Liver (tissue), 9 donors: Measurements from ENCODE around the gene PPP1R14C. TPM values are rescaled to one million over a fixed set of nuclear protein-coding genes. Genes with fewer than 3 reads are reported as not detected.

Experiments used
- DNase-seq: peaks from one replicate; pipeline ENCODE4 v3.0.0-alpha.2; 2017; ENCODE audit warnings: low spot score
- H3K27ac ChIP-seq, 2 donors: one replicate each; pipeline ENCODE4 v1.7.0; 2013; ENCODE audit warnings: inconsistent platforms in 2 of 2, low read length in 2 of 2, control low read depth in 1 of 2, low read depth in 1 of 2, mild to moderate bottlenecking in 1 of 2
- H3K27me3 ChIP-seq, 4 donors: one replicate each; pipeline versions ENCODE4 v1.6.1 to v1.7.0; 2013; ENCODE audit warnings: low read length in 3 of 4, inconsistent platforms in 1 of 4, mild to moderate bottlenecking in 1 of 4, moderate library complexity in 1 of 4; ENCODE audit not compliant: control insufficient read depth in 4 of 4, insufficient read depth in 4 of 4
- H3K36me3 ChIP-seq, 4 donors: one replicate each; pipeline versions ENCODE4 v1.6.1 to v1.7.0; 2013; ENCODE audit warnings: low read length in 3 of 4, mild to moderate bottlenecking in 3 of 4, low read depth in 1 of 4, moderate library complexity in 1 of 4; ENCODE audit not compliant: control insufficient read depth in 4 of 4, insufficient read depth in 3 of 4
- H3K4me1 ChIP-seq, 4 donors: one replicate each; pipeline versions ENCODE4 v1.6.1 to v1.7.0; 2013; ENCODE audit warnings: low read length in 3 of 4, mild to moderate bottlenecking in 3 of 4, moderate library complexity in 1 of 4; ENCODE audit not compliant: control insufficient read depth in 4 of 4, insufficient read depth in 4 of 4
- H3K4me3 ChIP-seq, 3 donors: one replicate each; pipeline versions ENCODE4 v1.6.1 to v1.7.0; 2013; ENCODE audit warnings: low read length in 3 of 3, control low read depth in 1 of 3, low read depth in 1 of 3, mild to moderate bottlenecking in 1 of 3
- H3K9ac ChIP-seq, 2 donors: one replicate each; pipeline ENCODE4 v1.7.0; 2013; ENCODE audit warnings: low read length in 2 of 2, mild to moderate bottlenecking in 2 of 2, moderate library complexity in 2 of 2, control low read depth in 1 of 2, low read depth in 1 of 2
- H3K9me3 ChIP-seq, 4 donors: one replicate each; pipeline versions ENCODE4 v1.6.1 to v1.7.0; 2013; ENCODE audit warnings: low read length in 3 of 4; ENCODE audit not compliant: control insufficient read depth in 4 of 4
- EGR1 ChIP-seq, 2 donors: IDR thresholded peaks; 2 replicates each; pipeline ENCODE4 v1.6.1; 2016 to 2018; ENCODE audit warnings: antibody characterized with exemption in 2 of 2, low read depth in 2 of 2
- FOXA2 ChIP-seq: IDR thresholded peaks from 2 replicates; pipeline ENCODE4 v1.6.1; 2016; ENCODE audit warnings: antibody characterized with exemption
- GABPA ChIP-seq, 2 donors: IDR thresholded peaks in 1 of 2; conservative IDR thresholded peaks in 1 of 2; 2 replicates each; pipeline ENCODE4 v1.6.1; 2016; ENCODE audit warnings: antibody characterized with exemption in 2 of 2, mild to moderate bottlenecking in 1 of 2, moderate library complexity in 1 of 2
- HNF4G ChIP-seq: IDR thresholded peaks from 2 replicates; pipeline ENCODE4 v1.6.1; 2016; ENCODE audit warnings: antibody characterized with exemption
- JUND ChIP-seq, 2 donors: IDR thresholded peaks; 2 replicates each; pipeline ENCODE4 v1.6.1; 2016; ENCODE audit warnings: antibody characterized with exemption in 2 of 2
- RAD21 ChIP-seq, 2 donors: IDR thresholded peaks; 2 replicates each; pipeline ENCODE4 v1.6.1; 2016; ENCODE audit warnings: antibody characterized with exemption in 2 of 2, mild to moderate bottlenecking in 2 of 2
- RXRA ChIP-seq, 2 donors: IDR thresholded peaks; 2 replicates each; pipeline ENCODE4 v1.6.1; 2017 to 2018; ENCODE audit warnings: antibody characterized with exemption in 2 of 2, mild to moderate bottlenecking in 1 of 2
- SP1 ChIP-seq: IDR thresholded peaks from 2 replicates; pipeline ENCODE4 v1.6.1; 2018; ENCODE audit warnings: antibody characterized with exemption, mild to moderate bottlenecking
- WGBS: extraction: QIAGEN DNeasy Blood & Tissue Kit; methylation state at CpG from one replicate; pipeline ENCODE4 v1.1.7; 2013; 5-methylcytosine and 5-hydroxymethylcytosine counted together
- polyA plus RNA-seq, 2 donors: library from polyadenylated mRNA; stranded (reverse) in 1 of 2; unstranded in 1 of 2; fragments of 200-250 nt in 1 of 2; fragments of >200 nt in 1 of 2; fragmentation: Nextera tagmentation in 1 of 2; extraction: Ambion mirVana in 1 of 2; gene quantifications; one replicate each; pipeline versions ENCODE4 v1.2.1 to v1.2.3, GENCODE V29; 2013 to 2015
- total RNA-seq, 2 donors: library from RNA; depleted of rRNA; stranded (reverse); fragments of >200 nt; gene quantifications; one replicate each; pipeline ENCODE4 v1.2.3, GENCODE V29; 2014
- TF ChIP-seq, protein P1 (sequence below): IDR thresholded peaks from 2 replicates; pipeline ENCODE4 v1.6.1; 2016; ENCODE audit warnings: antibody characterized with exemption
- TF ChIP-seq, protein P2 (sequence below): IDR thresholded peaks from 2 replicates; pipeline ENCODE4 v1.6.1; 2016; ENCODE audit warnings: antibody characterized with exemption
- TF ChIP-seq, protein P3 (sequence below): IDR thresholded peaks from 2 replicates; pipeline ENCODE4 v1.6.1; 2016; ENCODE audit warnings: antibody characterized with exemption, mild to moderate bottlenecking
- TF ChIP-seq, protein P4 (sequence below): fragments of 150-350 bp; IDR thresholded peaks from 2 replicates; pipeline ENCODE4 v1.5.1; 2017; ENCODE audit warnings: improper control_type of control experiment, low read depth, low read length; ENCODE audit not compliant: missing input control
- donor health status: healthy.
- donor health status: healthy.
- donor health status: healthy.
- donor health status: healthy.
- donor health status: healthy.

Gene PPP1R14C
- total and polyA plus RNA-seq, 4 donors, result 0.05 TPM; not detected in 3

GRCh38 chr6:150099953-150100352 lies 42.9 kb upstream of the PPP1R14C start (continued):
- TF ChIP-seq, protein P1, sequence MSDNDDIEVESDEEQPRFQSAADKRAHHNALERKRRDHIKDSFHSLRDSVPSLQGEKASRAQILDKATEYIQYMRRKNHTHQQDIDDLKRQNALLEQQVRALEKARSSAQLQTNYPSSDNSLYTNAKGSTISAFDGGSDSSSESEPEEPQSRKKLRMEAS, result no peak
- no peak for TF ChIP-seq GABPA (IDR thresholded peaks at IDR 0.05 in 1 of 2, conservative IDR thresholded peaks at IDR 0.05 in 1 of 2)

DNA sequence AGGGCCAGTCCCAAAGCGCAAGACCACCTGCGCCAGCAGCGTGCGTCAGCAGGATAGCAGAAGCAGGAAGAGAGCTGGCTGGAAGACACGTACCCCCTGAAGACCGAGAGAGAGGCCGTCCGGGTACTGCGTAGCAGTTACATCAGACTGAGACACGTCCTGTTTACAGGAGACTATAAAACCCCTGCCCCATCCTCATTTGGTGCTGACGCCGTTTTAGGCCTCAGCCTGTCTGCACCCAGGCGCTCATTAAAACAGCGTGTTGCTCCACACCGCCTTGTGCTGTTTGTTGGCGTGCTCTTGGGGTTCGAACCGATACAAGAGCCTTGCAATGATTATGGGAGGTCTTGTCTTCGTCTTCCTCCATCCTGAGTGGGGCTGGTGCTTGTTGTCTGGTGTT lies 42.1 kb upstream of the PPP1R14C start:
- Histone ChIP-seq H3K9ac (no peak overlapping the region), H3K4me1 (no peaks in the 10 kb centered on the region), H3K36me3 (no peaks in the 10 kb centered on the region), H3K9me3 (no peaks in the 10 kb centered on the region), H3K4me3 (no peak overlapping the region), H3K27ac (no peak overlapping the region), H3K27me3 (no peaks in the 10 kb centered on the region)
- no peak for DNase-seq
- TF ChIP-seq, protein P2, sequence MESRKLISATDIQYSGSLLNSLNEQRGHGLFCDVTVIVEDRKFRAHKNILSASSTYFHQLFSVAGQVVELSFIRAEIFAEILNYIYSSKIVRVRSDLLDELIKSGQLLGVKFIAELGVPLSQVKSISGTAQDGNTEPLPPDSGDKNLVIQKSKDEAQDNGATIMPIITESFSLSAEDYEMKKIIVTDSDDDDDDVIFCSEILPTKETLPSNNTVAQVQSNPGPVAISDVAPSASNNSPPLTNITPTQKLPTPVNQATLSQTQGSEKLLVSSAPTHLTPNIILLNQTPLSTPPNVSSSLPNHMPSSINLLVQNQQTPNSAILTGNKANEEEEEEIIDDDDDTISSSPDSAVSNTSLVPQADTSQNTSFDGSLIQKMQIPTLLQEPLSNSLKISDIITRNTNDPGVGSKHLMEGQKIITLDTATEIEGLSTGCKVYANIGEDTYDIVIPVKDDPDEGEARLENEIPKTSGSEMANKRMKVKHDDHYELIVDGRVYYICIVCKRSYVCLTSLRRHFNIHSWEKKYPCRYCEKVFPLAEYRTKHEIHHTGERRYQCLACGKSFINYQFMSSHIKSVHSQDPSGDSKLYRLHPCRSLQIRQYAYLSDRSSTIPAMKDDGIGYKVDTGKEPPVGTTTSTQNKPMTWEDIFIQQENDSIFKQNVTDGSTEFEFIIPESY, result no peak
- no peak for TF ChIP-seq RAD21 (IDR thresholded peaks at IDR 0.05)
- TF ChIP-seq, protein P1, result no peak
- TF ChIP-seq, protein P3, sequence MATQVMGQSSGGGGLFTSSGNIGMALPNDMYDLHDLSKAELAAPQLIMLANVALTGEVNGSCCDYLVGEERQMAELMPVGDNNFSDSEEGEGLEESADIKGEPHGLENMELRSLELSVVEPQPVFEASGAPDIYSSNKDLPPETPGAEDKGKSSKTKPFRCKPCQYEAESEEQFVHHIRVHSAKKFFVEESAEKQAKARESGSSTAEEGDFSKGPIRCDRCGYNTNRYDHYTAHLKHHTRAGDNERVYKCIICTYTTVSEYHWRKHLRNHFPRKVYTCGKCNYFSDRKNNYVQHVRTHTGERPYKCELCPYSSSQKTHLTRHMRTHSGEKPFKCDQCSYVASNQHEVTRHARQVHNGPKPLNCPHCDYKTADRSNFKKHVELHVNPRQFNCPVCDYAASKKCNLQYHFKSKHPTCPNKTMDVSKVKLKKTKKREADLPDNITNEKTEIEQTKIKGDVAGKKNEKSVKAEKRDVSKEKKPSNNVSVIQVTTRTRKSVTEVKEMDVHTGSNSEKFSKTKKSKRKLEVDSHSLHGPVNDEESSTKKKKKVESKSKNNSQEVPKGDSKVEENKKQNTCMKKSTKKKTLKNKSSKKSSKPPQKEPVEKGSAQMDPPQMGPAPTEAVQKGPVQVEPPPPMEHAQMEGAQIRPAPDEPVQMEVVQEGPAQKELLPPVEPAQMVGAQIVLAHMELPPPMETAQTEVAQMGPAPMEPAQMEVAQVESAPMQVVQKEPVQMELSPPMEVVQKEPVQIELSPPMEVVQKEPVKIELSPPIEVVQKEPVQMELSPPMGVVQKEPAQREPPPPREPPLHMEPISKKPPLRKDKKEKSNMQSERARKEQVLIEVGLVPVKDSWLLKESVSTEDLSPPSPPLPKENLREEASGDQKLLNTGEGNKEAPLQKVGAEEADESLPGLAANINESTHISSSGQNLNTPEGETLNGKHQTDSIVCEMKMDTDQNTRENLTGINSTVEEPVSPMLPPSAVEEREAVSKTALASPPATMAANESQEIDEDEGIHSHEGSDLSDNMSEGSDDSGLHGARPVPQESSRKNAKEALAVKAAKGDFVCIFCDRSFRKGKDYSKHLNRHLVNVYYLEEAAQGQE, result no peak
- TF ChIP-seq, protein P4, sequence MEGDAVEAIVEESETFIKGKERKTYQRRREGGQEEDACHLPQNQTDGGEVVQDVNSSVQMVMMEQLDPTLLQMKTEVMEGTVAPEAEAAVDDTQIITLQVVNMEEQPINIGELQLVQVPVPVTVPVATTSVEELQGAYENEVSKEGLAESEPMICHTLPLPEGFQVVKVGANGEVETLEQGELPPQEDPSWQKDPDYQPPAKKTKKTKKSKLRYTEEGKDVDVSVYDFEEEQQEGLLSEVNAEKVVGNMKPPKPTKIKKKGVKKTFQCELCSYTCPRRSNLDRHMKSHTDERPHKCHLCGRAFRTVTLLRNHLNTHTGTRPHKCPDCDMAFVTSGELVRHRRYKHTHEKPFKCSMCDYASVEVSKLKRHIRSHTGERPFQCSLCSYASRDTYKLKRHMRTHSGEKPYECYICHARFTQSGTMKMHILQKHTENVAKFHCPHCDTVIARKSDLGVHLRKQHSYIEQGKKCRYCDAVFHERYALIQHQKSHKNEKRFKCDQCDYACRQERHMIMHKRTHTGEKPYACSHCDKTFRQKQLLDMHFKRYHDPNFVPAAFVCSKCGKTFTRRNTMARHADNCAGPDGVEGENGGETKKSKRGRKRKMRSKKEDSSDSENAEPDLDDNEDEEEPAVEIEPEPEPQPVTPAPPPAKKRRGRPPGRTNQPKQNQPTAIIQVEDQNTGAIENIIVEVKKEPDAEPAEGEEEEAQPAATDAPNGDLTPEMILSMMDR, result no peak
- no peak for TF ChIP-seq JUND (IDR thresholded peaks at IDR 0.05)
- no peak for TF ChIP-seq HNF4G
- no peak for TF ChIP-seq FOXA2
- no peak for TF ChIP-seq EGR1 (IDR thresholded peaks at IDR 0.05; ENCODE audit: low read depth in 2 of 2)
- WGBS, result 94% methylated on average over 19 of the region's 19 CpGs

GRCh38 chr6:150102750-150103270 lies 40.0 kb upstream of the PPP1R14C start:
- no peaks in the 10 kb centered on the region for H3K36me3 ChIP-seq
- H3K27me3 ChIP-seq, result no peaks in the 10 kb centered on the region
- H3K9me3 ChIP-seq, result no peaks in the 10 kb centered on the region
- no peak for DNase-seq
- no peak overlapping the region for H3K9ac ChIP-seq
- TF ChIP-seq, protein P1, result no peak
- TF ChIP-seq RAD21 (IDR thresholded peaks at IDR 0.05), result no peak
- no peak for TF ChIP-seq EGR1 (IDR thresholded peaks at IDR 0.05; ENCODE audit: low read depth in 2 of 2)
- no peak for TF ChIP-seq SP1
- no peak for TF ChIP-seq RXRA (IDR thresholded peaks at IDR 0.05)
- no peak overlapping the region for H3K27ac ChIP-seq
- 92% methylated on average over 4 of the region's 4 CpGs for WGBS
- H3K4me1 ChIP-seq, result no peaks in the 10 kb centered on the region
- no peak overlapping the region for H3K4me3 ChIP-seq
